HCT116 (cell line): ENCODE measurements around the gene IFT122.

Experiments used
- EZH2 ChIP-seq: fragments of 200-600 bp; sonication (generic); IDR thresholded peaks from 2 replicates; pipeline ENCODE4 v1.6.1; 2017; ENCODE audit warnings: antibody characterized with exemption, mixed run types
- YY1 ChIP-seq: IDR thresholded peaks from 2 replicates; pipeline ENCODE4 v1.6.1; 2011; ENCODE audit warnings: low read length, low read depth, moderate library complexity, mild to moderate bottlenecking; ENCODE audit not compliant: insufficient replicate concordance; ENCODE audit errors: extremely low read depth
- TF ChIP-seq, protein P1 (sequence below), 3 experiments: fragments of 200-600 bp in 1 of 3; sonication (generic) in 1 of 3; IDR thresholded peaks in 2 of 3; conservative IDR thresholded peaks in 1 of 3; 2 replicates each; pipeline ENCODE4 v1.5.1; 2012 to 2017; ENCODE audit warnings: low read depth in 2 of 3, low read length in 2 of 3, antibody characterized with exemption in 1 of 3, borderline replicate concordance in 1 of 3, control low read depth in 1 of 3, mild to moderate bottlenecking in 1 of 3, mixed read lengths in 1 of 3, mixed run types in 1 of 3, moderate library complexity in 1 of 3; ENCODE audit not compliant: insufficient read depth in 1 of 3

DNA sequence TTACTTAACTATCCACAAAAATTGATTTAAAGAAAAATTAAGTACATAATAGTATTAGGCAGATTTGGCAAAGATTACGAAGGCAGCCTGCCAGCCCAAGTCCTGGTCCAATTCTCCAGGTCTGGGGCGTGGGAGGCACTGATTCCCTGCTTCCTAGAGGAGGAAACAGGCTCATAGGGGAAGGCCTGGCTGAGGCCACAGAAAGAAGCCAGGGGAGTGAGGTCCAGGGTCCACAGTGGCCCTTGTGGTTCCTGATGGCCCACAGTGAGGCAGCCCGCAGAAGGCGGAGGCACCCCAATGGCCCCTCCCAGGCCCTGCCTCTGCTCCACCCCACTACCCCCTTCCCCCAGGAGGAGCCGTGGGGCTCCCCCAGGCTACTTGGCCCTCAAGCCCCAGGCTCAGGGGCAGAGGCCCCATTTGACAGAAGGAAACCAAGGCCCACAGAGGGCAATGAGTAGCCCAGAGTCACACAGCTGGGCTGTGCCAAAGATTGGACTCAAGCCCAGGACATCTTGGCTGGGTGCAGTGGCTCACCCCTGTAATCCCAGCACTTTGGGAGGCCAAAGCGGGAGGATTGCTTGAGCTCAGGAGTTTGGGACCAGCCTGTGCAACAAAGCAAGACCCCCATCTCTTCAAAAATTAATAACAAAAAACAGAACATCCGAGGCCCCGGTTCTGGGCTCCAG lies 124.0 kb downstream of the IFT122 start:
- TF ChIP-seq, protein P1, sequence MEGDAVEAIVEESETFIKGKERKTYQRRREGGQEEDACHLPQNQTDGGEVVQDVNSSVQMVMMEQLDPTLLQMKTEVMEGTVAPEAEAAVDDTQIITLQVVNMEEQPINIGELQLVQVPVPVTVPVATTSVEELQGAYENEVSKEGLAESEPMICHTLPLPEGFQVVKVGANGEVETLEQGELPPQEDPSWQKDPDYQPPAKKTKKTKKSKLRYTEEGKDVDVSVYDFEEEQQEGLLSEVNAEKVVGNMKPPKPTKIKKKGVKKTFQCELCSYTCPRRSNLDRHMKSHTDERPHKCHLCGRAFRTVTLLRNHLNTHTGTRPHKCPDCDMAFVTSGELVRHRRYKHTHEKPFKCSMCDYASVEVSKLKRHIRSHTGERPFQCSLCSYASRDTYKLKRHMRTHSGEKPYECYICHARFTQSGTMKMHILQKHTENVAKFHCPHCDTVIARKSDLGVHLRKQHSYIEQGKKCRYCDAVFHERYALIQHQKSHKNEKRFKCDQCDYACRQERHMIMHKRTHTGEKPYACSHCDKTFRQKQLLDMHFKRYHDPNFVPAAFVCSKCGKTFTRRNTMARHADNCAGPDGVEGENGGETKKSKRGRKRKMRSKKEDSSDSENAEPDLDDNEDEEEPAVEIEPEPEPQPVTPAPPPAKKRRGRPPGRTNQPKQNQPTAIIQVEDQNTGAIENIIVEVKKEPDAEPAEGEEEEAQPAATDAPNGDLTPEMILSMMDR (IDR thresholded peaks at IDR 0.05 in 2 of 3, conservative IDR thresholded peaks at IDR 0.05 in 1 of 3; ENCODE audit: borderline replicate concordance in 1 of 3, insufficient read depth in 1 of 3, low read depth in 2 of 3, low read length in 2 of 3) = no peak
- TF ChIP-seq EZH2 = no peak
- TF ChIP-seq YY1 = no peak
